HepG2 (cell line): ENCODE data around the gene ABCB8. TPM values are rescaled to one million over a fixed set of nuclear protein-coding genes. Genes with fewer than 3 reads are reported as not detected.

ENCODE experiments used
- ASH2L ChIP-seq: fragments of 300-600, 200-600 bp; sonication (generic); IDR thresholded peaks from 2 replicates; pipeline ENCODE4 v1.7.0; 2017; ENCODE audit warnings: low read depth, mild to moderate bottlenecking, moderate library complexity, mixed read lengths, low read length; ENCODE audit not compliant: insufficient read length
- ATF1 ChIP-seq: IDR thresholded peaks from 2 replicates; pipeline ENCODE4 v1.6.1; 2016; ENCODE audit warnings: mild to moderate bottlenecking, control low read depth
- FUBP1 ChIP-seq: sonication (generic); formaldehyde crosslinking; IDR thresholded peaks from 2 replicates; pipeline ENCODE4 v1.5.1; 2020; ENCODE audit warnings: missing genetic modification reagents, mild to moderate bottlenecking, borderline replicate concordance
- HDAC2 ChIP-seq: sonication (generic); formaldehyde crosslinking; IDR thresholded peaks from 2 replicates; pipeline ENCODE4 v1.4.0; 2020; ENCODE audit warnings: missing genetic modification reagents
- KAT7 ChIP-seq: IDR thresholded peaks from 2 replicates; pipeline ENCODE4 v1.6.1; 2018; ENCODE audit warnings: borderline replicate concordance, missing compliant biosample characterization
- KDM2A ChIP-seq: sonication (generic); formaldehyde crosslinking; IDR thresholded peaks from 2 replicates; pipeline ENCODE4 v1.4.0; 2020; ENCODE audit warnings: low read depth, missing genetic modification reagents, borderline replicate concordance
- MAZ ChIP-seq, 2 experiments: sonication (generic) in 1 of 2; formaldehyde crosslinking in 1 of 2; IDR thresholded peaks; 2 replicates each; pipeline versions ENCODE4 v1.5.0 to v1.6.1; 2012 to 2020; ENCODE audit warnings: low read depth in 2 of 2, mild to moderate bottlenecking in 2 of 2, borderline replicate concordance in 1 of 2, improper control_type of control experiment in 1 of 2, low read length in 1 of 2, missing genetic modification reagents in 1 of 2, moderate library complexity in 1 of 2
- NFRKB ChIP-seq: fragments of 450-650 bp; IDR thresholded peaks from 2 replicates; pipeline ENCODE4 v1.6.1; 2017
- NONO ChIP-seq, 2 experiments: fragments of 450-650 bp in 1 of 2; sonication (generic) in 1 of 2; formaldehyde crosslinking in 1 of 2; IDR thresholded peaks in 1 of 2; conservative IDR thresholded peaks in 1 of 2; 2 replicates each; pipeline versions ENCODE4 v1.6.1 to v1.8.0; 2017 to 2022; ENCODE audit warnings: mild to moderate bottlenecking in 1 of 2, missing genetic modification reagents in 1 of 2, moderate library complexity in 1 of 2
- PATZ1 ChIP-seq: sonication (generic); formaldehyde crosslinking; IDR thresholded peaks from 2 replicates; pipeline ENCODE4 v1.4.0; 2020; ENCODE audit warnings: missing genetic modification reagents
- PITX1 ChIP-seq: sonication (generic); formaldehyde crosslinking; IDR thresholded peaks from 2 replicates; pipeline ENCODE4 v1.5.1; 2020; ENCODE audit warnings: mild to moderate bottlenecking, missing genetic modification reagents
- UBTF ChIP-seq: sonication (generic); formaldehyde crosslinking; IDR thresholded peaks from 2 replicates; pipeline ENCODE4 v1.4.0; 2020; ENCODE audit warnings: mild to moderate bottlenecking, missing genetic modification reagents
- ZC3H4 ChIP-seq: sonication (generic); formaldehyde crosslinking; IDR thresholded peaks from 2 replicates; pipeline ENCODE4 v1.4.0; 2020; ENCODE audit warnings: missing genetic modification reagents, borderline replicate concordance
- ZFX ChIP-seq: sonication (generic); formaldehyde crosslinking; IDR thresholded peaks from 2 replicates; pipeline ENCODE4 v1.4.0; 2020; ENCODE audit warnings: mild to moderate bottlenecking, low read depth, missing genetic modification reagents, moderate library complexity
- ZNF225 ChIP-seq: sonication (generic); formaldehyde crosslinking; IDR thresholded peaks from 2 replicates; pipeline ENCODE4 v1.4.0; 2020; ENCODE audit warnings: mild to moderate bottlenecking, missing genetic modification reagents
- ZNF263 ChIP-seq: sonication (generic); formaldehyde crosslinking; IDR thresholded peaks from 2 replicates; pipeline ENCODE4 v1.4.0; 2020; ENCODE audit warnings: missing genetic modification reagents
- ZNF350 ChIP-seq: sonication (generic); formaldehyde crosslinking; IDR thresholded peaks from 2 replicates; pipeline ENCODE4 v1.4.0; 2020; ENCODE audit warnings: mild to moderate bottlenecking, low read depth, missing genetic modification reagents, borderline replicate concordance
- ZNF383 ChIP-seq: sonication (generic); formaldehyde crosslinking; IDR thresholded peaks from 2 replicates; pipeline ENCODE4 v1.4.0; 2020; ENCODE audit warnings: missing genetic modification reagents, mild to moderate bottlenecking, borderline replicate concordance
- ZNF773 ChIP-seq: sonication (generic); formaldehyde crosslinking; IDR thresholded peaks from 2 replicates; pipeline ENCODE4 v1.4.0; 2020; ENCODE audit warnings: missing genetic modification reagents, borderline replicate concordance
- ZNF788 ChIP-seq: sonication (generic); formaldehyde crosslinking; IDR thresholded peaks from 2 replicates; pipeline ENCODE4 v1.5.0; 2020; ENCODE audit warnings: mild to moderate bottlenecking, missing genetic modification reagents, borderline replicate concordance
- ZNF878 ChIP-seq: sonication (generic); formaldehyde crosslinking; IDR thresholded peaks from 2 replicates; pipeline ENCODE4 v1.8.1; 2023; ENCODE audit warnings: mild to moderate bottlenecking, missing genetic modification reagents, moderate library complexity
- polyA plus RNA-seq, 8 experiments: library from polyadenylated mRNA; depleted of rRNA in 3 of 8; stranded (reverse) in 7 of 8; unstranded in 1 of 8; fragments of >200 nt; fragmentation: Illumina TruSeq in 4 of 8; extraction: Trizol in 4 of 8; gene quantifications; 2 replicates each; pipeline versions ENCODE4 v1.2.1 to v1.2.3, GENCODE V29; 2011 to 2016; ENCODE audit warnings: low read depth in 4 of 8, missing spikeins in 1 of 8, mixed read lengths in 1 of 8; ENCODE audit not compliant: insufficient read depth in 1 of 8
- total RNA-seq, 5 experiments: library from RNA; depleted of rRNA; stranded (reverse); fragments of >200 nt; fragmentation: Illumina TruSeq; extraction: Trizol; gene quantifications; 2 replicates each; pipeline ENCODE4 v1.2.3, GENCODE V29; 2016; ENCODE audit warnings: low read depth in 1 of 5

Gene ABCB8
- total and polyA plus RNA-seq, 2 of the 13 experiments (the other 11 are each of a cell fraction or from before 2014, with no cell fraction given), result 6.6 to 16.7 TPM

GRCh38 chr7:151010307-151011096, 17.7 kb upstream of the ABCB8 start (continued):
- TF ChIP-seq KAT7 (CRISPR knock-in tag) (no peak), ZNF383 (CRISPR knock-in tag) (no peak), NFRKB (no peak), ZNF263 (CRISPR knock-in tag) (peak; percentile 36; the same call in 1 of the 2 replicates), HDAC2 (CRISPR knock-in tag) (0 out of 2 replicates have a peak, but pooled peaks have one; percentile 29), ZNF878 (0 out of 2 replicates have a peak, but pooled peaks have one; percentile 40), ASH2L (no peak), ZFX (CRISPR knock-in tag) (peak; percentile 34), NONO (IDR thresholded peaks at IDR 0.05) (no peak), NONO (CRISPR knock-in tag; conservative IDR thresholded peaks at IDR 0.05) (no peak), FUBP1 (CRISPR knock-in tag) (no peak), MAZ (IDR thresholded peaks at IDR 0.05; ENCODE audit: borderline replicate concordance, low read depth, low read length) (no peak), MAZ (CRISPR knock-in tag; IDR thresholded peaks at IDR 0.05; ENCODE audit: low read depth) (no peak; the same call in 1 of the 2 replicates), ZNF350 (CRISPR knock-in tag) (no peak; the same call in 1 of the 2 replicates), UBTF (CRISPR knock-in tag) (peak; percentile 65; the same call in 1 of the 2 replicates), ZC3H4 (CRISPR knock-in tag) (no peak), ATF1 (CRISPR knock-in tag) (no peak), PITX1 (CRISPR knock-in tag) (no peak), ZNF788 (CRISPR knock-in tag) (0 out of 2 replicates have a peak, but pooled peaks have one; percentile 51), ZNF773 (CRISPR knock-in tag) (no peak), ZNF225 (no peak), KDM2A (CRISPR knock-in tag) (no peak), PATZ1 (peak; percentile 70; the same call in 1 of the 2 replicates)
